Measurements from ENCODE around the gene MT1HL1.

GRCh38 chr1:236978740-236979139, 25.5 kb downstream of the MT1HL1 start:
- TF ChIP-seq CTCF (IDR thresholded peaks at IDR 0.05; ENCODE audit: low read length) (no peak), EZH2 (IDR thresholded peaks at IDR 0.05; ENCODE audit: borderline replicate concordance, low read length) (no peak)
